Choroid plexus epithelial cell (primary cell): ENCODE measurements around the gene ZNF598.
A peak's percentile ranks its signal among the peaks of the same experiment; 100 is the strongest.

Source experiments
- DNase-seq: peaks from one replicate; pipeline ENCODE4 v3.0.0-alpha.2; 2010; ENCODE audit warnings: low read depth
- H3K4me3 ChIP-seq: 2 replicates; pipeline ENCODE4 v1.5.1; 2011; ENCODE audit warnings: low read depth, mild to moderate bottlenecking, control low read depth, low read length, moderate library complexity
- CTCF ChIP-seq: conservative IDR thresholded peaks from 2 replicates; pipeline ENCODE4 v1.5.1; 2011; ENCODE audit warnings: low read depth, mild to moderate bottlenecking, control low read depth, inconsistent platforms, low read length, moderate library complexity

Gene ZNF598

GRCh38 chr16:1976951-1977874, 32.4 kb downstream of the ZNF598 start:
- no peak overlapping the region for H3K4me3 ChIP-seq
- DNase-seq, result no peak
- no peak for TF ChIP-seq CTCF

DNA sequence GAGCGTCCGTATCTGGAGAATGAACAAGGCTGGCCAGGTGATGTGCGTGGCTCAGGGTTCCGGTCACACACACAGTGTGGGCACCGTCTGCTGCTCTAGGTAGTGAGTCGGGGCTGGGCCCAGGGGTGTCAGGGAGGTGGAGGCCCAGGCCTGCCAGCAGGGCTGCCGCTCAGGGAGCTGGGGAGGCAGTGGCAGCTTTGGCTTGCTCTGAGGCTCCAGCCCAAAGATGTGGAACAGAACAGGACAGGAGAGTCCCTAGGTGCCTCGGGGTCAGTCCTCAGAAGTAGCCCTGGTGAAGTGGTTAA, 33.5 kb downstream of the ZNF598 start:
- DNase-seq, result no peak
- TF ChIP-seq CTCF, result no peak
- H3K4me3 ChIP-seq, result no peak overlapping the region

DNA sequence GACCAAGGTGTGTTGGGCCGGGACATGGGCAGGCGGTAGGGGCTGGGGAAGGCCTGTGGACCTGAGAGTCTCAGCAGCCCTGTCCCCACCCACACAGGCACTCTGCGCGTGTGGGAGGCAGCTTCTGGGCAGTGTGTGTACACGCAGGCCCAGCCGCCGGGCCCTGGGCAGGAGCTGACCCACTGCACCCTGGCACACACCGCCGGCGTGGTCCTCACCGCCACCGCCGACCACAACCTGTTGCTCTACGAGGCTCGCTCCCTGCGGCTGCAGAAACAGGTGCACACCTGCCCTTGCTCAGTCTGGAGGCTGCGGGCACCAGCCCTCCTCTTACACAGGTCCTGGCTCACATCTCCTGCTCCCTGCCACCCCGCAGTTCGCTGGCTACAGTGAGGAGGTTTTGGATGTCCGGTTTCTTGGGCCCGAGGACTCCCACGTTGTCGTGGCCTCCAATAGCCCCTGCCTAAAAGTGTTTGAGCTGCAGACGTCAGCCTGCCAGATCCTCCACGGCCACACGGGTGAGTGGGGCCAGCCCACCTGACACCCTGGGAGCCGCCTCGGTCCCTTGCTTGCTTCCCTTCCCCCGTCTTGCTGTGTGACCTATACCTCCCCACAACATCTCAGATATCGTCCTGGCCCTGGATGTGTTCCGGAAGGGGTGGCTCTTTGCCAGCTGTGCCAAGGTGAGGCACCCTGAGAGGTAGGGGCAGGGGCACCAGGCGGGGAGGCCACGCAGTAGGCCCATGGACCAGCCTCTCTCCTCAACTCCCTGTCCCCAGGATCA, 34.0 kb downstream of the ZNF598 start:
- DNase-seq, result no peak
- no peak for TF ChIP-seq CTCF
- H3K4me3 ChIP-seq, result no peak overlapping the region

GRCh38 chr16:1974157-1975070, 35.2 kb downstream of the ZNF598 start:
- H3K4me3 ChIP-seq, result no peak overlapping the region
- DNase-seq, result no peak
- no peak for TF ChIP-seq CTCF

- no peak for DNase-seq
- H3K4me3 ChIP-seq, result no peak overlapping the region
- TF ChIP-seq CTCF, result no peak
Measured at GRCh38 chr16:1973461-1974156, 36.0 kb downstream of the ZNF598 start.

GRCh38 chr16:1972490-1972877, 37.1 kb downstream of the ZNF598 start:
- no peak for TF ChIP-seq CTCF
- peak overlapping the region; percentile 92 for H3K4me3 ChIP-seq
- peak; percentile 26 for DNase-seq
